Pancreas (tissue), 10 donors: Measurements from ENCODE around the gene AKAP12. TPM values are rescaled to one million over a fixed set of nuclear protein-coding genes. Genes with fewer than 3 reads are reported as not detected.
A peak's percentile ranks its signal among the peaks of the same experiment; 100 is the strongest.

Experiments used
- ATAC-seq, 4 donors: fragments of 200-7000 bp; cut with Tn5 transposase; one replicate each; pipeline versions ENCODE4 v1.8.0 to v1.9.1; 2020; ENCODE audit warnings: mild to moderate bottlenecking in 4 of 4, moderate library complexity in 4 of 4
- DNase-seq, 6 donors: peaks; one replicate each; pipeline ENCODE4 v3.0.0-alpha.2; 2020
- FAIRE-seq: peaks from 2 replicates; lab custom pipeline; 2012; peaks lifted over from hg19 to GRCh38; lab: Jason Lieb, UNC
- H3K27ac ChIP-seq, 4 donors: fragments of 200-600 bp; sonication (generic); 1 replicate in 3 of 4; 2 replicates in 1 of 4; pipeline versions ENCODE4 v1.5.0 to v1.8.0; 2020
- H3K27me3 ChIP-seq, 4 donors: fragments of 200-600 bp; one replicate each; pipeline ENCODE4 v1.8.0; 2021
- H3K36me3 ChIP-seq, 3 donors: fragments of 200-600 bp; sonication (generic) in 1 of 3; one replicate each; pipeline versions ENCODE4 v1.5.0 to v1.8.0; 2020 to 2021
- H3K4me1 ChIP-seq, 3 donors: fragments of 200-600 bp; one replicate each; pipeline ENCODE4 v1.8.0; 2021
- H3K4me3 ChIP-seq, 4 donors: fragments of 200-600 bp; sonication (generic) in 2 of 4; one replicate each; pipeline versions ENCODE4 v1.5.0 to v1.8.0; 2020 to 2021
- H3K9me3 ChIP-seq, 4 donors: fragments of 200-600 bp; one replicate each; pipeline ENCODE4 v1.8.0; 2021
- WGBS, 2 donors: extraction: QIAGEN DNeasy Blood & Tissue Kit; methylation state at CpG; one replicate each; pipeline ENCODE4 v1.1.7; 2013; 5-methylcytosine and 5-hydroxymethylcytosine counted together
- intact Hi-C, 3 donors: fragments of 100-400 bp; cut with DNase I; formaldehyde crosslinking; loops; one replicate each; pipeline versions ENCODE4 v1.11.1 to v1.14.2; 2022
- polyA plus RNA-seq, 2 donors: library from polyadenylated mRNA; stranded (reverse); fragments of 200-250 nt; gene quantifications; one replicate each; pipeline ENCODE4 v1.2.3, GENCODE V29; 2013
- total RNA-seq, 6 donors: library from RNA; stranded (reverse); fragmentation: NEBNext Ultra II Directional in 4 of 6; extraction: Animal tissue kit (Norgen Biotek cat#: 25700) in 4 of 6; gene quantifications; one replicate each; pipeline versions ENCODE4 v1.2.1 to v1.2.4, GENCODE V29; 2021 to 2023
- TF ChIP-seq, protein P1 (sequence below), 4 donors: fragments of 200-600 bp; sonication (generic) in 3 of 4; IDR thresholded peaks; one replicate each; pipeline versions ENCODE4 v1.5.0 to v1.8.0; 2021; ENCODE audit warnings: antibody characterized with exemption in 4 of 4
- donor health status: healthy with polysubstance abuse.
- donor health status: DM: no; HTN: no; CAD: no; lungs with moderate emphysema.
- donor health status: DM: no; HTN: no; CAD: no.
- donor health status: control.
- donor health status: control.
- donor health status: Bipolar disorder and iron deficiency.
- donor health status: DM: yes; HTN: yes; CAD: no.
- donor health status: DM: no; HTN: no; CAD: no.
- donor health status: DM: no; HTN: no; CAD: no.
- donor health status: DM: yes; HTN: yes; CAD: no.

AKAP12 gene
- total and polyA plus RNA-seq, 8 donors: 2.4 to 13.2 (median 3.8) TPM

DNA sequence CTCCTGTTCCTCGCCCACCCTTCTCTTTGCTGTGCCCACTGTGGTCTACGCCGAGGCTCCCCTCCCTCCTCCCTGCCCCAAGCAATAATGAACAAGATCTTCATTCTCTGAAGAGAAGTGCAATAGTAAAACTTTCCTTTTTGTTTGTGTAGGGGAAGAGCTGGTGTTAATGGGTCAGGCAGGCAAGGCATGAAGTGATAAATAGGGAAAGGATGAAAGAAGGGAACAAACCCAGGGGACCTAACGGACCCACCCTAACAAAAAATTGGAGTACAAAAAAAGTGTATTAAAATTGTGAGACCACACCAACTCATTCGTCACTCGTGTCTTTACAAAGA is 84.7 kb downstream of the AKAP12 start:
- intact Hi-C loops: loop anchor here (5.0 to 10.0 kb wide), 3 partner anchors 307 to 320 kb away; no protein-coding TSS in a partner anchor
- Histone ChIP-seq H3K36me3 (no peaks in the 10 kb centered on the region), H3K4me1 (peaks cover 4 to 9% (median 4%) of the 10 kb centered on the region in 3 donors), H3K4me3 (no peak overlapping the region), H3K27me3 (no peaks in the 10 kb centered on the region), H3K9me3 (no peaks in the 10 kb centered on the region), H3K27ac (no peak overlapping the region)
- ATAC-seq: no peak
- DNase-seq: no peak
- 29 to 33% methylated on average over 6 of the region's 6 CpGs for WGBS, 2 donors
- TF ChIP-seq, protein P1, sequence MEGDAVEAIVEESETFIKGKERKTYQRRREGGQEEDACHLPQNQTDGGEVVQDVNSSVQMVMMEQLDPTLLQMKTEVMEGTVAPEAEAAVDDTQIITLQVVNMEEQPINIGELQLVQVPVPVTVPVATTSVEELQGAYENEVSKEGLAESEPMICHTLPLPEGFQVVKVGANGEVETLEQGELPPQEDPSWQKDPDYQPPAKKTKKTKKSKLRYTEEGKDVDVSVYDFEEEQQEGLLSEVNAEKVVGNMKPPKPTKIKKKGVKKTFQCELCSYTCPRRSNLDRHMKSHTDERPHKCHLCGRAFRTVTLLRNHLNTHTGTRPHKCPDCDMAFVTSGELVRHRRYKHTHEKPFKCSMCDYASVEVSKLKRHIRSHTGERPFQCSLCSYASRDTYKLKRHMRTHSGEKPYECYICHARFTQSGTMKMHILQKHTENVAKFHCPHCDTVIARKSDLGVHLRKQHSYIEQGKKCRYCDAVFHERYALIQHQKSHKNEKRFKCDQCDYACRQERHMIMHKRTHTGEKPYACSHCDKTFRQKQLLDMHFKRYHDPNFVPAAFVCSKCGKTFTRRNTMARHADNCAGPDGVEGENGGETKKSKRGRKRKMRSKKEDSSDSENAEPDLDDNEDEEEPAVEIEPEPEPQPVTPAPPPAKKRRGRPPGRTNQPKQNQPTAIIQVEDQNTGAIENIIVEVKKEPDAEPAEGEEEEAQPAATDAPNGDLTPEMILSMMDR (IDR thresholded peaks at IDR 0.05): no peak
- FAIRE-seq: no peak

DNA sequence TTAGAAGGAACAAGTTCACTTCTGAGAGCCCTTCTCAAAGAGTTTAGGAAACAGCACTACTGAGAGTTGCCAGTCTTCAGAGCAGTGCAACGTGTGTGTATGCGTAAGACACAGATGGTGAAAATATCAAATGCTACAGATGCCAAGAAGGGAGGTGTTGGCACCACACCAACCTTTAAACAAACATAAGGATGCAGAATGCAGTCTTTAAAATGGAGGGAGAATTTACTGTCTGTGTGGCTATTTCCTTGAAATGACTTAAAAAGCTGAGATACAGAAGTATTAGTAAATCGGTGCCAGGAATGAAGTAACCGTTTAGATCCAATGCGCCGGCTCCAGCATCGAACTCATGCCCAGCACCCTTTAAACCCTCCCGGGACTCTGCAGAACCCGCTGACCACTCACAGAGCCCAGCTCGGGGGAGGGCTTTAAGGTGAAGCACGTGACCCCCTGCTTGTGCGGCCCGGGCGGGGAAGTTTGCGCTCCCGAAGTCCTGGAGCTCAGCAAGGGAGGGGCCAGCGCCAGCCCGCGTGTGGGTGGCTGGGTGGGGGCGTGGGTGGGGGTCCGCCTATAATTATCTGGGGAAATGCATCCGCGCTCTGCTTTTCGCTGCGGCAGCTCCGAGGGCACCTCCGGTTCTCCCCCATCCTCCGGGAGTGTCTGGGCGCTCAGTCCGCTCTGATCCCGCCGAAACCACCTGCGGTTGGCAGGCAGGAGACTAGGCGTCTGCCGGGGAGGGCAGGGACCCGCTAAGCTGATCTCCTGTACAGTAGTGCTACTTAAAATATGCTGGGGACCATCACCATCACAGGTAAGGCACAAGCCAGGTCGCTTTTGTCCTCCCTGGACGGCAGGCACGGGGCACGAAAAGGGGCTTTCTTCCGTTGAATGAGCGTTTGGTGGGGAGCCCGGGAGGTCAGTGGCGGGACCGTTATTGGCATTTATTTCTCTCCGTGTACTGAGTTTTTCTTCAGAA is 85.6 kb downstream of the AKAP12 start:
- H3K4me3 ChIP-seq: peak overlapping the region in 3 of 4 donors; percentile 13 to 49 (median 33)
- no peaks in the 10 kb centered on the region for H3K27me3 ChIP-seq
- no peaks in the 10 kb centered on the region for H3K36me3 ChIP-seq
- H3K27ac ChIP-seq: no peak overlapping the region
- peaks cover 4 to 9% (median 4%) of the 10 kb centered on the region in 3 donors for H3K4me1 ChIP-seq
- DNase-seq (peak; percentile 33 to 75 (median 58)), ATAC-seq (peak; percentile 74 to 88 (median 80)), FAIRE-seq (no peak)
- intact Hi-C loops: loop anchor here in 1 of 3 donors (10.0 kb wide), 1 partner anchor 321 kb away; no protein-coding TSS in a partner anchor
- 2 to 3% methylated on average over 44 to 46 of the region's 46 CpGs for WGBS, 2 donors
- no peaks in the 10 kb centered on the region for H3K9me3 ChIP-seq
- TF ChIP-seq, protein P1 (IDR thresholded peaks at IDR 0.05): no peak

DNA sequence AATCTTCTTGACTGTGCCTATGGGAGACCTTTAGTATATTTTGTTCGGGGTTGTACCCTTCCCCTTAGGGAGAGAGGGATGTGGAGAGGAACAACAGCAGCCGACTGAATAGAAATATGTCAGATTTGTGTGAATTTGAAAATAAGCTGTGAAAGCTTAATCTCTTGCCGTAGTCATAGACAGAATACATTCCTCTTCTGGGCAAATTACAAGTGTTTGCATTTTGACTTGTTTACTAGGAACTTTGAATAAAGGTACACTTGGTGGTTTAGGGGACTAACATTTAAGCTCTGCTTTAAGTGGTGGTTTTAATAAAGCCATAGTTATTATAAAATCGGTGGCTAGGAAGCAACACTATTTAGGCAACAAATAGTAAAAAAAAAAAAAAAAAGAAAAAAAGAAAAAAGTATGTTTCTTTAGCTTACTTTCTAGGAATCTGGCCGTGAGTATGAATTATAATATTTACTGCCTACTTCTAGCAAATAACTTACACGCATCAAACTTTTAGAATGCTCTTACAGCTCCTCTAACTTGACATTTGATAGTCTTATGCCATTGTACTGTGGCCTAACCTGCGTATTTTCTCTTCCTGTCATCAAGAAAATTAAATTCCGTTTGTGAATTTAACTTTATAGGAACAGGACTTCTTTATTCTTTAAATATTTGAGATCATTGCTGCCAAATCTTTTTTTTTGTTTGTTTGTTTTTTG is 86.5 kb downstream of the AKAP12 start:
- Histone ChIP-seq H3K36me3 (no peaks in the 10 kb centered on the region), H3K9me3 (no peaks in the 10 kb centered on the region), H3K4me1 (peaks cover 4 to 9% (median 4%) of the 10 kb centered on the region in 3 donors), H3K27ac (no peak overlapping the region), H3K4me3 (no peak overlapping the region), H3K27me3 (no peaks in the 10 kb centered on the region)
- ATAC-seq (peak in 1 of 4 donors; percentile 2), FAIRE-seq (no peak), DNase-seq (no peak)
- 62 to 67% methylated on average over 8 of the region's 8 CpGs for WGBS, 2 donors
- TF ChIP-seq, protein P1 (IDR thresholded peaks at IDR 0.05): no peak
- intact Hi-C loops: loop anchor here in 1 of 3 donors (10.0 kb wide), 1 partner anchor 321 kb away; no protein-coding TSS in a partner anchor

DNA sequence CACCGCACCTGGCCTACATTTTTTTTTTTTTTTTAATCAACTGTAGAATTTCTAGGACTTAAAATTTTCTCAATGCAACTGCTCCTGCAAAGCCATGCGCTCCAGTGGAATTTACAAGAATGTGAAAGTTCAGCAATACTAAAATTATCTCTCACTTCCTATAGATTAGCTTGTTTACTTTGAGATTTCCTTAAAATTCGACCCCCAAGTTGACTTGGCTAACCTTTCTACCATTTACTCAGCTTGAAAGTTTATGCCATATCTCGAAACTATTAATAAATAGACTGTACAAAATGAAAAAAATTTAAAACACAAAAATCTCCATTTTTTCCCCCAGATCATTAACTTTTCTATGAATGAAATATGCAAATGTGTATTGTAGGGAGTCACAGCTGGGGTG is 87.3 kb downstream of the AKAP12 start:
- no peak for FAIRE-seq
- intact Hi-C loops: loop anchor here in 1 of 3 donors (10.0 kb wide), 1 partner anchor 322 kb away; no protein-coding TSS in a partner anchor
- 61 to 69% methylated on average over 4 of the region's 4 CpGs for WGBS, 2 donors

More for the DNA sequence above, 87.3 kb downstream of the AKAP12 start:
- H3K4me3 ChIP-seq: no peak overlapping the region
- H3K27ac ChIP-seq: no peak overlapping the region
- TF ChIP-seq, protein P1 (IDR thresholded peaks at IDR 0.05): no peak
- ATAC-seq (no peak), DNase-seq (no peak)
- no peaks in the 10 kb centered on the region for H3K36me3 ChIP-seq
- H3K27me3 ChIP-seq: no peaks in the 10 kb centered on the region
- peaks cover 4 to 9% (median 4%) of the 10 kb centered on the region in 3 donors for H3K4me1 ChIP-seq
- no peaks in the 10 kb centered on the region for H3K9me3 ChIP-seq
